H7 (cell line): ENCODE results near the gene ERCC3. TPM values are rescaled to one million over a fixed set of nuclear protein-coding genes. Genes with fewer than 3 reads are reported as not detected.

Experiments used
- DNase-seq: peaks from one replicate; pipeline ENCODE4 v3.0.0; 2012
- H3K27me3 ChIP-seq: 2 replicates; pipeline ENCODE4 v1.6.0; 2011; ENCODE audit warnings: mild to moderate bottlenecking, low read length; ENCODE audit not compliant: control insufficient read depth, insufficient read depth
- H3K36me3 ChIP-seq: replicated peaks from 2 replicates; pipeline ENCODE4 v1.5.1; 2011; ENCODE audit warnings: low read length; ENCODE audit not compliant: control insufficient read depth, insufficient read depth
- H3K4me3 ChIP-seq: 2 replicates; pipeline ENCODE4 v1.5.1; 2011; ENCODE audit warnings: low read depth, mild to moderate bottlenecking, control low read depth, low read length, moderate library complexity; ENCODE audit not compliant: insufficient read depth
- total RNA-seq: library from RNA; depleted of rRNA; stranded (reverse); fragments of >200 nt; shearing (Covaris generic); gene quantifications from 2 replicates; pipeline ENCODE4 v1.2.3, GENCODE V29; 2014

The ERCC3 gene
- total RNA-seq, 1 experiment from 2014 or later = 38.4 TPM

- DNase-seq = no peak
- no peak overlapping the region for H3K4me3 ChIP-seq
- H3K36me3 ChIP-seq = peaks cover 2% of the 10 kb centered on the region; the same call in 1 of the 2 replicates
- no peaks in the 10 kb centered on the region for H3K27me3 ChIP-seq
Measured at GRCh38 chr2:127308586-127309138, 14.7 kb upstream of the ERCC3 start.

GRCh38 chr2:127305990-127306585 is 12.1 kb upstream of the ERCC3 start:
- DNase-seq = no peak
- no peak overlapping the region for H3K4me3 ChIP-seq
- H3K27me3 ChIP-seq = no peaks in the 10 kb centered on the region
- H3K36me3 ChIP-seq = peaks cover 2% of the 10 kb centered on the region; the same call in 1 of the 2 replicates

GRCh38 chr2:127302168-127302567 is 8.2 kb upstream of the ERCC3 start:
- no peaks in the 10 kb centered on the region; the same call in 1 of the 2 replicates for H3K36me3 ChIP-seq
- no peaks in the 10 kb centered on the region for H3K27me3 ChIP-seq
- no peak for DNase-seq
- H3K4me3 ChIP-seq = no peak overlapping the region

- DNase-seq = no peak
- no peaks in the 10 kb centered on the region for H3K27me3 ChIP-seq
- peak overlapping the region; percentile 88 for H3K4me3 ChIP-seq
- H3K36me3 ChIP-seq = peaks cover 29% of the 10 kb centered on the region
Measured at GRCh38 chr2:127293386-127293747, 577 bp downstream of the ERCC3 start.

- H3K36me3 ChIP-seq = peaks cover 58% of the 10 kb centered on the region
- no peak for DNase-seq
- H3K27me3 ChIP-seq = no peaks in the 10 kb centered on the region
- H3K4me3 ChIP-seq = no peak overlapping the region
Measured at GRCh38 chr2:127288274-127288673, 5.7 kb downstream of the ERCC3 start.

GRCh38 chr2:127283275-127283674 is 10.7 kb downstream of the ERCC3 start:
- DNase-seq = no peak
- no peaks in the 10 kb centered on the region for H3K27me3 ChIP-seq
- peaks cover 48% of the 10 kb centered on the region for H3K36me3 ChIP-seq
- H3K4me3 ChIP-seq = no peak overlapping the region

GRCh38 chr2:127280693-127281092 is 13.3 kb downstream of the ERCC3 start:
- DNase-seq = no peak
- H3K4me3 ChIP-seq = no peak overlapping the region
- H3K36me3 ChIP-seq = peaks cover 43% of the 10 kb centered on the region
- H3K27me3 ChIP-seq = no peaks in the 10 kb centered on the region

- no peaks in the 10 kb centered on the region for H3K27me3 ChIP-seq
- peaks cover 42% of the 10 kb centered on the region for H3K36me3 ChIP-seq
- DNase-seq = no peak
- H3K4me3 ChIP-seq = no peak overlapping the region
Measured at GRCh38 chr2:127279781-127280180, 14.2 kb downstream of the ERCC3 start.

- Histone ChIP-seq H3K4me3 (no peak overlapping the region), H3K36me3 (peaks cover 40% of the 10 kb centered on the region), H3K27me3 (no peaks in the 10 kb centered on the region)
- DNase-seq = no peak
Measured at GRCh38 chr2:127278959-127279358, 15.0 kb downstream of the ERCC3 start.

- Histone ChIP-seq H3K4me3 (no peak overlapping the region), H3K36me3 (peaks cover 35% of the 10 kb centered on the region), H3K27me3 (no peaks in the 10 kb centered on the region)
- DNase-seq = no peak
Measured at GRCh38 chr2:127277028-127277427, 16.9 kb downstream of the ERCC3 start.

GRCh38 chr2:127275789-127276188 is 18.2 kb downstream of the ERCC3 start:
- Histone ChIP-seq H3K36me3 (peaks cover 43% of the 10 kb centered on the region), H3K4me3 (no peak overlapping the region), H3K27me3 (no peaks in the 10 kb centered on the region)

GRCh38 chr2:127275356-127275755 is 18.6 kb downstream of the ERCC3 start:
- Histone ChIP-seq H3K4me3 (no peak overlapping the region), H3K27me3 (no peaks in the 10 kb centered on the region), H3K36me3 (peaks cover 48% of the 10 kb centered on the region)
- no peak for DNase-seq

More at GRCh38 chr2:127275789-127276188, 18.2 kb downstream of the ERCC3 start:
- no peak for DNase-seq

GRCh38 chr2:127270663-127271062 is 23.3 kb downstream of the ERCC3 start:
- Histone ChIP-seq H3K36me3 (peaks cover 35% of the 10 kb centered on the region), H3K4me3 (no peak overlapping the region), H3K27me3 (no peaks in the 10 kb centered on the region)
- no peak for DNase-seq

- Histone ChIP-seq H3K27me3 (no peaks in the 10 kb centered on the region), H3K4me3 (no peak overlapping the region), H3K36me3 (peaks cover 16% of the 10 kb centered on the region)
- no peak for DNase-seq
Measured at GRCh38 chr2:127261804-127262406, 32.0 kb downstream of the ERCC3 start.

- DNase-seq = no peak
- peaks cover 16% of the 10 kb centered on the region for H3K36me3 ChIP-seq
- no peaks in the 10 kb centered on the region for H3K27me3 ChIP-seq
- no peak overlapping the region for H3K4me3 ChIP-seq
Measured at GRCh38 chr2:127259355-127259754, 34.6 kb downstream of the ERCC3 start.
